SKM-1 treated with dmso at 0.1 percent for 144 hours (cell line): ENCODE measurements around the gene PDCD1LG2.

Experiments used
- DNase-seq: peaks from one replicate; lab custom pipeline; 2025; ENCODE audit not compliant: unreplicated experiment; lab: John Stamatoyannopoulos, UW

Gene PDCD1LG2

GRCh38 chr9:5608298-5609225 lies 98.2 kb downstream of the PDCD1LG2 start:
- DNase-seq = peak; percentile 20

GRCh38 chr9:5609226-5609596 lies 98.9 kb downstream of the PDCD1LG2 start:
- no peak for DNase-seq

GRCh38 chr9:5610491-5610890 lies 100.2 kb downstream of the PDCD1LG2 start:
- DNase-seq = no peak

GRCh38 chr9:5611321-5612184 lies 101.2 kb downstream of the PDCD1LG2 start:
- DNase-seq = no peak

- no peak for DNase-seq
Observed at GRCh38 chr9:5612185-5612530, 101.8 kb downstream of the PDCD1LG2 start.

- DNase-seq = no peak
Observed at GRCh38 chr9:5614192-5614591, 103.9 kb downstream of the PDCD1LG2 start.

GRCh38 chr9:5614985-5615384 lies 104.7 kb downstream of the PDCD1LG2 start:
- DNase-seq = no peak

- DNase-seq = peak; percentile 60
Observed at GRCh38 chr9:5617749-5618148, 107.4 kb downstream of the PDCD1LG2 start.

- DNase-seq = no peak
Observed at GRCh38 chr9:5620494-5620893, 110.2 kb downstream of the PDCD1LG2 start.
